Measurements from ENCODE around the gene CEP135.

The CEP135 gene

GRCh38 chr4:56080384-56080783, 131.6 kb downstream of the CEP135 start:
- no peak for ATAC-seq

GRCh38 chr4:56082829-56083228, 134.1 kb downstream of the CEP135 start:
- ATAC-seq: no peak
